Neural progenitor cell (in vitro differentiated cells): ENCODE results near the gene SPSB1. TPM values are rescaled to one million over a fixed set of nuclear protein-coding genes. Genes with fewer than 3 reads are reported as not detected.

Experiments used
- DNase-seq: peaks from one replicate; pipeline ENCODE4 v3.0.0-alpha.2; 2016; ENCODE audit warnings: low spot score
- H2AFZ ChIP-seq: fragments of 200-600 bp; sonication (generic); replicated peaks from 2 replicates; pipeline ENCODE4 v1.6.1; 2016; ENCODE audit warnings: antibody characterized with exemption
- H3F3A ChIP-seq: fragments of 200-600 bp; sonication (generic); 2 replicates; pipeline ENCODE4 v1.6.1; 2016; ENCODE audit warnings: antibody characterized with exemption, low read depth
- H3K27ac ChIP-seq: fragments of 200-600 bp; sonication (generic); 2 replicates; pipeline ENCODE4 v1.5.1; 2016; ENCODE audit warnings: mild to moderate bottlenecking
- H3K27me3 ChIP-seq: fragments of 200-600 bp; sonication (generic); 2 replicates; pipeline ENCODE4 v1.6.1; 2016; ENCODE audit warnings: mild to moderate bottlenecking, moderate library complexity
- H3K36me3 ChIP-seq: fragments of 200-600 bp; sonication (generic); 2 replicates; pipeline ENCODE4 v1.5.1; 2016
- H3K4me1 ChIP-seq: fragments of 200-600 bp; sonication (generic); 2 replicates; pipeline ENCODE4 v1.6.1; 2016; ENCODE audit warnings: mixed run types
- H3K4me2 ChIP-seq: fragments of 200-600 bp; sonication (generic); 2 replicates; pipeline ENCODE4 v1.6.1; 2016
- H3K4me3 ChIP-seq: fragments of 200-600 bp; sonication (generic); 2 replicates; pipeline ENCODE4 v1.5.1; 2016
- H3K79me2 ChIP-seq: fragments of 200-600 bp; sonication (generic); 2 replicates; pipeline ENCODE4 v1.6.1; 2016; ENCODE audit warnings: low read depth
- H3K9ac ChIP-seq: fragments of 200-600 bp; sonication (generic); 2 replicates; pipeline ENCODE4 v1.6.1; 2016
- H3K9me3 ChIP-seq: fragments of 200-600 bp; sonication (generic); 2 replicates; pipeline ENCODE4 v1.5.1; 2016; ENCODE audit warnings: low read depth
- H4K20me1 ChIP-seq: fragments of 200-600 bp; sonication (generic); 2 replicates; pipeline ENCODE4 v1.6.1; 2016; ENCODE audit warnings: low read depth
- H3K27ac Mint-ChIP-seq: 3 replicates; pipeline ENCODE4 v1.8.0; 2021; ENCODE audit warnings: mixed read lengths
- H3K27me3 Mint-ChIP-seq: 2 replicates; pipeline ENCODE4 v1.8.0; 2022; ENCODE audit warnings: low read depth, mild to moderate bottlenecking, inconsistent platforms, moderate library complexity, mixed read lengths; ENCODE audit not compliant: insufficient read depth
- H3K36me3 Mint-ChIP-seq: 3 replicates; pipeline ENCODE4 v1.8.0; 2021; ENCODE audit warnings: mixed read lengths
- H3K4me1 Mint-ChIP-seq: 3 replicates; pipeline ENCODE4 v1.8.0; 2021; ENCODE audit warnings: mixed read lengths
- H3K4me3 Mint-ChIP-seq: 3 replicates; pipeline ENCODE4 v1.8.0; 2021; ENCODE audit warnings: mild to moderate bottlenecking, moderate library complexity, mixed read lengths
- H3K9me3 Mint-ChIP-seq: 3 replicates; pipeline ENCODE4 v1.8.0; 2020; ENCODE audit warnings: mixed read lengths
- CTCF ChIP-seq: fragments of 200-600 bp; sonication (generic); IDR thresholded peaks from 2 replicates; pipeline ENCODE4 v1.5.1; 2017; ENCODE audit warnings: antibody characterized with exemption, mild to moderate bottlenecking
- EZH2 ChIP-seq: fragments of 200-600 bp; sonication (generic); IDR thresholded peaks from 2 replicates; pipeline ENCODE4 v1.6.1; 2017; ENCODE audit warnings: antibody characterized with exemption, mild to moderate bottlenecking, moderate library complexity
- EZH2phosphoT487 ChIP-seq: fragments of 200-600 bp; sonication (generic); IDR thresholded peaks from 2 replicates; pipeline ENCODE4 v1.6.1; 2017; ENCODE audit warnings: antibody characterized with exemption
- total RNA-seq: library from RNA; depleted of rRNA; stranded (reverse); fragments of >200 nt; gene quantifications from 2 replicates; pipeline ENCODE4 v1.2.3, GENCODE V29; 2015; ENCODE audit warnings: low replicate concordance

The SPSB1 gene
- total RNA-seq, 1 donor from 2014 or later: 2.8 TPM

GRCh38 chr1:9305216-9305615, 12.5 kb downstream of the SPSB1 start:
- no peaks in the 10 kb centered on the region for H3K27me3 ChIP-seq
- H3K4me2 ChIP-seq: no peak overlapping the region
- Mint-ChIP-seq H3K9me3 (no peaks in the 10 kb centered on the region), H3K4me1 (peaks cover 14% of the 10 kb centered on the region), H3K36me3 (no peaks in the 10 kb centered on the region), H3K27me3 (peaks cover 10% of the 10 kb centered on the region), H3K4me3 (no peak overlapping the region), H3K27ac (no peak overlapping the region)
- no peak overlapping the region for H3K4me3 ChIP-seq
- H3K4me1 ChIP-seq: no peaks in the 10 kb centered on the region
- no peak overlapping the region for H2AFZ ChIP-seq
- H3K79me2 ChIP-seq: no peaks in the 10 kb centered on the region
- H3K27ac ChIP-seq: no peak overlapping the region
- DNase-seq: no peak
- no peaks in the 10 kb centered on the region for H3F3A ChIP-seq
- H3K9me3 ChIP-seq: no peaks in the 10 kb centered on the region
- TF ChIP-seq CTCF (no peak), EZH2 (no peak), EZH2phosphoT487 (no peak)
- no peak overlapping the region for H3K9ac ChIP-seq
- H3K36me3 ChIP-seq: no peaks in the 10 kb centered on the region
- H4K20me1 ChIP-seq: no peaks in the 10 kb centered on the region

DNA sequence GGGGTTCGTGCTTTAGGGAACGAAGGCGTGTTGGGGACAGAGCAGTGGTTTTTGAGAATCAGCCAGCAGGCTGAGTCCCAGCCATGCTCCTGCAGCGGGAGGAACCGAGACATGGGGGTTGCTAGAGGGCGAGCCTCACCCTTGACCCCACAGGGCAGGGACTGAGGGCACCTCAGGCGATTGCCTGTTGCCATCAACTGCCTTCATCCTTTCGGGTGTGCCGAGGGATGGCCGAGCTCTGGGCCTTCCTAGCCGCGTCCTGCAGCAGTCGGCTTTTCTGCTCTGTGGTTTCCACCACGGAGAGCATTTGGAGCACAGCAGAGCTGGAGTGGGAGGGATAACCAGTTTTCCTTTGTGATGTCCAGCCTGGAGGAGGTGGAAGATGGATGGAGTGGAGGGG, 13.3 kb downstream of the SPSB1 start:
- no peak overlapping the region for H3K9ac ChIP-seq
- no peaks in the 10 kb centered on the region for H3K27me3 ChIP-seq
- Mint-ChIP-seq H3K4me1 (peaks cover 14% of the 10 kb centered on the region), H3K27ac (no peak overlapping the region), H3K4me3 (peak overlapping the region; percentile 31), H3K27me3 (peaks cover 10% of the 10 kb centered on the region), H3K36me3 (no peaks in the 10 kb centered on the region), H3K9me3 (no peaks in the 10 kb centered on the region)
- H3K79me2 ChIP-seq: no peaks in the 10 kb centered on the region
- TF ChIP-seq CTCF: no peak
- TF ChIP-seq EZH2phosphoT487: no peak
- TF ChIP-seq EZH2: no peak
- H3K4me3 ChIP-seq: no peak overlapping the region
- no peaks in the 10 kb centered on the region for H3F3A ChIP-seq
- H4K20me1 ChIP-seq: no peaks in the 10 kb centered on the region
- no peak for DNase-seq
- H3K4me2 ChIP-seq: no peak overlapping the region
- no peaks in the 10 kb centered on the region for H3K4me1 ChIP-seq
- no peaks in the 10 kb centered on the region for H3K36me3 ChIP-seq
- H3K27ac ChIP-seq: no peak overlapping the region
- no peaks in the 10 kb centered on the region for H3K9me3 ChIP-seq
- no peak overlapping the region for H2AFZ ChIP-seq

GRCh38 chr1:9307303-9307702, 14.6 kb downstream of the SPSB1 start:
- H3K27ac Mint-ChIP-seq: no peak overlapping the region
- Histone ChIP-seq H3K9me3 (no peaks in the 10 kb centered on the region), H3K27me3 (no peaks in the 10 kb centered on the region), H3K9ac (no peak overlapping the region), H2AFZ (no peak overlapping the region), H3K4me3 (no peak overlapping the region), H3K4me1 (no peaks in the 10 kb centered on the region), H3K4me2 (no peak overlapping the region), H3K36me3 (no peaks in the 10 kb centered on the region), H3F3A (no peaks in the 10 kb centered on the region), H4K20me1 (no peaks in the 10 kb centered on the region), H3K27ac (no peak overlapping the region), H3K79me2 (no peaks in the 10 kb centered on the region)
- H3K27me3 Mint-ChIP-seq: peaks cover 10% of the 10 kb centered on the region
- TF ChIP-seq EZH2: no peak
- no peak for TF ChIP-seq EZH2phosphoT487
- no peak for TF ChIP-seq CTCF
- no peak overlapping the region for H3K4me3 Mint-ChIP-seq
- H3K4me1 Mint-ChIP-seq: peaks cover 24% of the 10 kb centered on the region
- H3K36me3 Mint-ChIP-seq: no peaks in the 10 kb centered on the region
- DNase-seq: no peak
- H3K9me3 Mint-ChIP-seq: no peaks in the 10 kb centered on the region
